Measurements from ENCODE around the gene RFC2. TPM values are rescaled to one million over a fixed set of nuclear protein-coding genes. Genes with fewer than 3 reads are reported as not detected.

RFC2 gene
- total and polyA plus RNA-seq, 10 of the 15 experiments (the other 5 are each of a cell fraction or from before 2014, with no cell fraction given) = 25.8 to 145 (median 90.9) TPM

GRCh38 chr7:74212661-74213060, 41.5 kb downstream of the RFC2 start:
- Histone ChIP-seq H3K9ac (ENCODE audit: control insufficient read depth, insufficient read depth, low read length) (peak overlapping the region; percentile 86), H4K20me1 (ENCODE audit: control insufficient read depth, insufficient read depth) (no peaks in the 10 kb centered on the region), H3K36me3 (ENCODE audit: control insufficient read depth in 2 of 2, insufficient read depth in 2 of 2, low read length in 1 of 2) (peaks cover 8 to 10% of the 10 kb centered on the region in 2 experiments), H3K4me1 (ENCODE audit: control insufficient read depth, insufficient read depth, low read length) (peaks cover 38% of the 10 kb centered on the region), H3K27ac (ENCODE audit: control insufficient read depth, insufficient read depth) (peak overlapping the region; percentile 94), H3K4me3 (peak overlapping the region; percentile 96), H3K27me3 (replicated peaks in 1 of 2; ENCODE audit: control insufficient read depth in 2 of 2, insufficient read depth in 2 of 2, low read length in 1 of 2) (no peaks in the 10 kb centered on the region), H3K4me2 (ENCODE audit: control insufficient read depth, insufficient read depth) (peak overlapping the region; percentile 96), H3K9me3 (replicated peaks; ENCODE audit: control insufficient read depth, insufficient read depth, low read length) (no peaks in the 10 kb centered on the region), H3K79me2 (ENCODE audit: control insufficient read depth, insufficient read depth, low read length) (peaks cover 71% of the 10 kb centered on the region), H2AFZ (ENCODE audit: control insufficient read depth, low read depth, low read length) (no peak overlapping the region)
- ATAC-seq (no peak), DNase-seq (ENCODE audit: low read depth, low spot score) (no peak), FAIRE-seq (no peak)
- ChIA-PET RAD21 (ENCODE audit: unreplicated experiment) (interaction anchor here (1.2 to 4.6 kb wide), 6 partner anchors 18 to 80 kb away, joined by 3 to 41 read pairs (median 8); partner anchors contain the start of gene CLIP2), CTCF (interaction anchor here (1.3 to 11.9 kb wide), 4 partner anchors 43 to 187 kb away, joined by 3 to 190 read pairs (median 10); no protein-coding TSS in a partner anchor), SMC1A (ENCODE audit: uncharacterized antibody, unreplicated experiment) (interaction anchor here (0.5 to 3.7 kb wide), 10 partner anchors 18 to 169 kb away, joined by 3 to 21 read pairs (median 4); no protein-coding TSS in a partner anchor), POLR2A (interaction anchor here (1.4 to 5.1 kb wide), 5 partner anchors 8 to 691 kb away, joined by 4 to 39 read pairs (median 8); partner anchors contain the start of gene BAZ1B)
- under 1% methylated on average over 11 of the region's 11 CpGs for WGBS (ENCODE audit: insufficient coverage, insufficient replicate concordance, low lambda C conversion rate, missing lambda C conversion rate)
- in situ Hi-C loops (cut with MboI) (no loop called here), intact Hi-C loops (cut with micrococcal nuclease; ENCODE audit: unreplicated experiment) (loop anchor here (5.0 kb wide), 1 partner anchor 445 kb away; the partner anchor contains the start of gene GTF2I)
- no TSS peak for BruUV-seq (replicated peaks)
- TF ChIP-seq MTA3 (IDR thresholded peaks at IDR 0.05; ENCODE audit: borderline replicate concordance, low read length) (no peak), MEF2B (IDR thresholded peaks at IDR 0.05; ENCODE audit: partially characterized antibody, poor library complexity, severe bottlenecking) (peak; percentile 33), EGR1 (IDR thresholded peaks at IDR 0.05; ENCODE audit: borderline replicate concordance in 1 of 2, low read depth in 2 of 2, low read length in 2 of 2) (no peak), NFXL1 (IDR thresholded peaks at IDR 0.05; ENCODE audit: borderline replicate concordance) (no peak), LARP7 (IDR thresholded peaks at IDR 0.05) (no peak), ZNF687 (IDR thresholded peaks at IDR 0.05) (peak; percentile 56; the same call in 1 of the 2 replicates), IKZF2 (IDR thresholded peaks at IDR 0.05) (0 out of 4 replicates have a peak, but pooled peaks of 1 of the 2 experiments have one; percentile 23), BRCA1 (IDR thresholded peaks at IDR 0.05; ENCODE audit: low read depth, low read length) (no peak), GATAD2B (conservative IDR thresholded peaks at IDR 0.05; ENCODE audit: low read depth) (0 out of 2 replicates have a peak, but pooled peaks have one; percentile 47), POLR2A (IDR thresholded peaks at IDR 0.05; ENCODE audit: low read depth, low read length) (peak; percentile 49; the same call in 1 of the 2 replicates), RFX5 (IDR thresholded peaks at IDR 0.05; ENCODE audit: low read depth, low read length) (no peak), NFYA (IDR thresholded peaks at IDR 0.05; ENCODE audit: borderline replicate concordance, low read depth, low read length) (no peak), TCF7 (IDR thresholded peaks at IDR 0.05; ENCODE audit: borderline replicate concordance) (no peak), ZNF274 (IDR thresholded peaks at IDR 0.05; ENCODE audit: insufficient read depth, insufficient read length) (no peak), EED (IDR thresholded peaks at IDR 0.05; ENCODE audit: low read depth) (peak; percentile 36; the same call in 1 of the 2 replicates), CREM (IDR thresholded peaks at IDR 0.05; ENCODE audit: low read depth) (peak; percentile 26; the same call in 1 of the 2 replicates), IKZF1 (conservative IDR thresholded peaks at IDR 0.05) (peak; percentile 62)
- TF ChIP-seq, protein P1, sequence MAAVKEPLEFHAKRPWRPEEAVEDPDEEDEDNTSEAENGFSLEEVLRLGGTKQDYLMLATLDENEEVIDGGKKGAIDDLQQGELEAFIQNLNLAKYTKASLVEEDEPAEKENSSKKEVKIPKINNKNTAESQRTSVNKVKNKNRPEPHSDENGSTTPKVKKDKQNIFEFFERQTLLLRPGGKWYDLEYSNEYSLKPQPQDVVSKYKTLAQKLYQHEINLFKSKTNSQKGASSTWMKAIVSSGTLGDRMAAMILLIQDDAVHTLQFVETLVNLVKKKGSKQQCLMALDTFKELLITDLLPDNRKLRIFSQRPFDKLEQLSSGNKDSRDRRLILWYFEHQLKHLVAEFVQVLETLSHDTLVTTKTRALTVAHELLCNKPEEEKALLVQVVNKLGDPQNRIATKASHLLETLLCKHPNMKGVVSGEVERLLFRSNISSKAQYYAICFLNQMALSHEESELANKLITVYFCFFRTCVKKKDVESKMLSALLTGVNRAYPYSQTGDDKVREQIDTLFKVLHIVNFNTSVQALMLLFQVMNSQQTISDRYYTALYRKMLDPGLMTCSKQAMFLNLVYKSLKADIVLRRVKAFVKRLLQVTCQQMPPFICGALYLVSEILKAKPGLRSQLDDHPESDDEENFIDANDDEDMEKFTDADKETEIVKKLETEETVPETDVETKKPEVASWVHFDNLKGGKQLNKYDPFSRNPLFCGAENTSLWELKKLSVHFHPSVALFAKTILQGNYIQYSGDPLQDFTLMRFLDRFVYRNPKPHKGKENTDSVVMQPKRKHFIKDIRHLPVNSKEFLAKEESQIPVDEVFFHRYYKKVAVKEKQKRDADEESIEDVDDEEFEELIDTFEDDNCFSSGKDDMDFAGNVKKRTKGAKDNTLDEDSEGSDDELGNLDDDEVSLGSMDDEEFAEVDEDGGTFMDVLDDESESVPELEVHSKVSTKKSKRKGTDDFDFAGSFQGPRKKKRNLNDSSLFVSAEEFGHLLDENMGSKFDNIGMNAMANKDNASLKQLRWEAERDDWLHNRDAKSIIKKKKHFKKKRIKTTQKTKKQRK (IDR thresholded peaks at IDR 0.05; ENCODE audit: low read depth, low read length) = no peak
